Activated T-helper 2 cell treated with anti-CD3 and anti-CD28 coated beads, Interferon-gamma antibody, Interleukin-2, Interleukin-4, amounts not matched to agents 10 μg/mL and 5 μg/mL and 100 μg/mL, durations not matched to agents 14 hours and 24 hours and 36 hours (primary cell): ENCODE measurements around the gene GOLGA6L7. TPM values are rescaled to one million over a fixed set of nuclear protein-coding genes. Genes with fewer than 3 reads are reported as not detected.
"Not testable (repeated sequence)": the region's sequence is repeated elsewhere in the genome, so short reads cannot be mapped to it uniquely, and the experiment has no call there.

Experiments
- DNase-seq: peaks from one replicate; pipeline ENCODE4 v3.0.0; 2021; ENCODE audit warnings: low spot score
- H3K27ac Mint-ChIP-seq: one replicate; pipeline ENCODE4 v1.8.0; 2021; ENCODE audit warnings: mixed read lengths
- H3K27me3 Mint-ChIP-seq: one replicate; pipeline ENCODE4 v1.8.0; 2021; ENCODE audit warnings: low read depth, mixed read lengths
- H3K36me3 Mint-ChIP-seq: one replicate; pipeline ENCODE4 v1.8.0; 2021; ENCODE audit warnings: low read depth, mixed read lengths
- H3K4me1 Mint-ChIP-seq: one replicate; pipeline ENCODE4 v1.8.0; 2021; ENCODE audit warnings: low read depth, mixed read lengths
- H3K4me3 Mint-ChIP-seq: one replicate; pipeline ENCODE4 v1.8.0; 2021; ENCODE audit warnings: low read depth, mild to moderate bottlenecking, moderate library complexity, mixed read lengths
- H3K9me3 Mint-ChIP-seq: one replicate; pipeline ENCODE4 v1.8.0; 2021; ENCODE audit warnings: mixed read lengths
- intact Hi-C: fragments of 100-400 bp; cut with micrococcal nuclease; formaldehyde crosslinking; loops from one replicate; pipeline ENCODE4 v1.15.1; 2023
- total RNA-seq: library from RNA; stranded (reverse); gene quantifications from 2 replicates; pipeline ENCODE4 v1.2.3, GENCODE V29; 2022

GOLGA6L7 gene
- total RNA-seq, 1 donor from 2014 or later: not detected

GRCh38 chr15:28878209-28878608 is 29.8 kb upstream of the GOLGA6L7 start:
- no peak for DNase-seq
- Mint-ChIP-seq H3K36me3 (no peaks in the 10 kb centered on the region), H3K27me3 (peaks cover 6% of the 10 kb centered on the region), H3K4me1 (no peaks in the 10 kb centered on the region), H3K4me3 (no peak overlapping the region), H3K27ac (no peak overlapping the region), H3K9me3 (no peaks in the 10 kb centered on the region)
- intact Hi-C loops: no loop called here

DNA sequence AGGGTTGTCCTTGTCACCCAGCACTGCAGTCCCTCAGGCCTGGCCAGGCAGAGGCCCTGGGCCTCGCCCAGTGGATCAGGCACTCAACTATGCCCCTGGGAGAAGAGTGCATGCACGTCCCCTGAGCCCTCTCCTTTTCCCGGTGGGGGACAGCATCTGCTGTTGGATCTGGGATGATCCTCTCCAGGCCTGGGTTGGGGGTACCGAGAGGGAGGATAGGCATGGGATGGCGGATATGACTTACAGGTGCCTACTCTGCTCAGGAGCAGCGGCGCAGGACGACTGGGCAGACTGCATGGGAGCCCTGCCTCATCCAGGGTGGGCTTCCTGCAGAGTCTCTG is 28.4 kb upstream of the GOLGA6L7 start:
- no peak for DNase-seq
- H3K27me3 Mint-ChIP-seq: peaks cover 2% of the 10 kb centered on the region
- no peaks in the 10 kb centered on the region for H3K36me3 Mint-ChIP-seq
- intact Hi-C loops: no loop called here
- no peak overlapping the region for H3K4me3 Mint-ChIP-seq
- no peaks in the 10 kb centered on the region for H3K4me1 Mint-ChIP-seq
- H3K27ac Mint-ChIP-seq: no peak overlapping the region
- H3K9me3 Mint-ChIP-seq: no peaks in the 10 kb centered on the region

DNA sequence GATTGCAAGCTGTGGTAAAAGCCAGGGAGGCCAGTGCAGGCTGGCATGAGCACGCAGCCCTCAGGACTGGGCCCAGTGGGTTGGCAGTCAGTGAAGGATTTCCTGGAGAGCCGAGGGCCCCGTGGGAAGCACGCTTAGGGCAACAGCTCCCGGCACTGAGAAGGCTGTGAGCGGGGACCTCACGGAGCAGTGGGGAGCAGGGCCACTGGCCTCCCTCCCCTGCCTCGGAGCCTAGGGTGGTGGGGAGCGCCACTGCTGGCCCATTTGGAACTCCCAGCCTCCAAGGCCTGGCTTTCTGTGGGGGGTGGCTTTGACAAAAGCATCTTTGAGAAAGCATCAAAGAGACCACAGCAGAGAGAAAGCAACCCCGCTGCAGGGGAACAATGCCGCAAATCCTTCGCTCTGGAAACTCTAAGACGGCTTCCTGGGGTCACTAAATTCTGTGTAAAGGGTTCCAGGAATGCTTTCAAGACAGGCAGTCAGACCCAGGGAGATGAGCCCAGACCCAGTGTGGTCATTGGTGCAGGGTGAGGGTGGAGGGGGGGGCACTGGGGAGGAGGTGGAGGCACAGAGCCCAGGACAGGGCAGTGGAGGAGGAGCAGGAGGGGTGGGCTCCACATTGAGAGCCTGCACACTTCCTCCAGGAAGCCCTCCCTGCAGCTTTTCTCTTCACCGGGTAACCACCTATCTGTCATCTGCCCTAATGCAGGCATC is 27.8 kb upstream of the GOLGA6L7 start:
- DNase-seq: no peak
- Mint-ChIP-seq H3K27ac (no peak overlapping the region), H3K4me3 (no peak overlapping the region), H3K27me3 (peaks cover 2% of the 10 kb centered on the region), H3K36me3 (no peaks in the 10 kb centered on the region), H3K9me3 (no peaks in the 10 kb centered on the region), H3K4me1 (no peaks in the 10 kb centered on the region)
- intact Hi-C loops: no loop called here

DNA sequence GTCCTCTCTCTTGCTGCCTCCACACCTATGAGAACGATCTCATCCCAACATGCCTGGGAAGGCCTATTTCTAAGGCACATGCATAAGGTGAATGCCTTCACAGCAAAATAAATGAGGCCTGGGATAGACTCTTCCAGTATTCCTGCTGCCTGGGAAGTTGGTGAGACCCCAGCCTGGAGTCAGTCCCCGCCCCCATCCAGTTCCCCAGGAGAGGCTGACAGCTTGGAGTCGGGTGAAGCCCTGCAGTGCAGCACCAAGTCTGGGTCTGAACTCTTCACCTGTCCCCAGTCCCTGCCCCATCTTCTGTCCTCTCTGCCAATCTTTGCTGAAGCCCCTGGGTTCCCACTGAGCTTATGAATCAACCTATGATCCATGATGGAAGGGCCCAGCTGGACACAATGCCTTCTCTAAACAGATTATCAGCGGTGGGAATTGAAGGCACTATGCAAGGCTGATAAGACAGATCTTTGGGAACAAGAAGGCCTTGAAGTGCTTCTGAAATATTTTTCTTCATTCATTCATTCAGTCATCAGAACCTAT is 27.1 kb upstream of the GOLGA6L7 start:
- H3K27me3 Mint-ChIP-seq: peaks cover 2% of the 10 kb centered on the region
- DNase-seq: no peak
- H3K4me3 Mint-ChIP-seq: no peak overlapping the region
- intact Hi-C loops: no loop called here
- H3K27ac Mint-ChIP-seq: no peak overlapping the region
- H3K36me3 Mint-ChIP-seq: no peaks in the 10 kb centered on the region
- no peaks in the 10 kb centered on the region for H3K4me1 Mint-ChIP-seq
- H3K9me3 Mint-ChIP-seq: no peaks in the 10 kb centered on the region

DNA sequence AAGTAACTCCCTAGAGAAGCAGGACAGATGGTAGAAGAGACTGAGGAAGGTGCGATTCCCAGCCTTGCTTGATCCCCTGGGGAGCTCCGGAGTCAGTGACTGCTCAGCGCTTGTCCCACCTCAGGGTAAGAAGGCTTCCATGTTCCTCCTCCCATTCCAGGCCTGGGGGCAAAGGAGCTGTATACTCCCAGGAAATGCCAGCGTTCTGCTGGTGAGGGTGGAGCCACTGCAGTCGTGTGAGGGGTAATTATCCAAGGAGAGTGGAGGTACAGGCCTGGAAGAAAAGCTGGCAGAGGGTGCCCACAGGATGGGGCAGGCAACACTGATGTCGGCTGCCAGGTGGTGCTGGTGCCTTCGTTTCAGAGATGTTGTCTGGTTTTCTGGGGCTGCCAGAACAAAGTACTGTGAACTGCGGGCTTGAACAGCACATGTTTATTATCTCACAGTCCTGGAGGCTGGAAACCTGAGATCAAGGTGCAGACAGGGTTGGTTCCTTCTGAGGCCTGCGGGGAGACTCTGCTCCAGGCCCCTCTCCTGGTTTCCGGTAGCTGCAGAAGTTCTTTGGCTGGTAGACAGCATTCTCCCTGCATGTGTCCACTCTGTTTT is 25.2 kb upstream of the GOLGA6L7 start:
- H3K4me3 Mint-ChIP-seq: no peak overlapping the region
- H3K9me3 Mint-ChIP-seq: no peaks in the 10 kb centered on the region
- no peak overlapping the region for H3K27ac Mint-ChIP-seq
- peaks cover 2% of the 10 kb centered on the region for H3K27me3 Mint-ChIP-seq
- DNase-seq: no peak
- no peaks in the 10 kb centered on the region for H3K4me1 Mint-ChIP-seq
- H3K36me3 Mint-ChIP-seq: no peaks in the 10 kb centered on the region
- intact Hi-C loops: no loop called here

DNA sequence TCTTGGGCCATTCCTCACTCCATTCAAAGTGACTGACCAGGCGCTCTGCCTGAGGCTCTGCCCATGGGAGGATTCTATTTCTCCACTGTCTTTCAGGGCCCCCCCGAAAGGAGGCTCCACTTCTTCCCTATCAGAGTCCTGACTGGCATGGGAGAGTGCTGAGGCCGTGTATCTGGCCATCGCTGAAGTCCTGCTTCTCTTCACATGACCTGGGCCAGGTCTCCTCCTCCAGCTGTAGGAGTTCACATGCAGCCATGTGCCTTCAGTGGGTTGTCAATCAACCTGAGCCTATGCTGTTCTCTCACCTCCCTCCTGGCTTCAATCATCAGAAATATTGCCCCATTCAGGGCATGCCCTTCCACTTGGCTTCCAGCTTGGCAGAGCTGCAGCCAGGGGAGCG is 24.6 kb upstream of the GOLGA6L7 start:
- Mint-ChIP-seq H3K27ac (no peak overlapping the region), H3K36me3 (no peaks in the 10 kb centered on the region), H3K27me3 (peaks cover 2% of the 10 kb centered on the region), H3K4me3 (no peak overlapping the region), H3K4me1 (no peaks in the 10 kb centered on the region), H3K9me3 (no peaks in the 10 kb centered on the region)
- intact Hi-C loops: no loop called here
- DNase-seq: no peak

DNA sequence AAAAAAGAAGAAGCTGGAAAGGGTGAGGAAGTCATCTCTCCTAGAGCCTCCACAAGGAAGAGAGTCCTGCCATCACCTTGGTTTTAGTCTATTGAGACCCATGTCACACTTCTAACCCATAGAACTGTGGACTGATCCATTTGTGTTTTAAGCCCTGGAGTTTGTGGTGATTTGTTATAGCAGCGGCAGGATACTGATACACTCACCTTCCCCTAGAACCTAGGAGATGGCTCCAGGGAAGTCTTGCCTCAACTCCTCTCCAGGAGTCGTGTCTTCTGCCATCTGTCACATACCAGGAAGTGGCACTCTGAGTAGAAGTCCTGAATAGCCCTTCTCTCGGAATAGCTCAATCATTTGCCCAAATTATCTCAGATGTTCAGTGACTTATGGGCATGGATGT is 22.7 kb upstream of the GOLGA6L7 start:
- no peaks in the 10 kb centered on the region for H3K36me3 Mint-ChIP-seq
- H3K4me3 Mint-ChIP-seq: no peak overlapping the region
- peaks cover 2% of the 10 kb centered on the region for H3K27me3 Mint-ChIP-seq
- no peaks in the 10 kb centered on the region for H3K9me3 Mint-ChIP-seq
- intact Hi-C loops: no loop called here
- no peak for DNase-seq
- H3K27ac Mint-ChIP-seq: no peak overlapping the region
- H3K4me1 Mint-ChIP-seq: no peaks in the 10 kb centered on the region

DNA sequence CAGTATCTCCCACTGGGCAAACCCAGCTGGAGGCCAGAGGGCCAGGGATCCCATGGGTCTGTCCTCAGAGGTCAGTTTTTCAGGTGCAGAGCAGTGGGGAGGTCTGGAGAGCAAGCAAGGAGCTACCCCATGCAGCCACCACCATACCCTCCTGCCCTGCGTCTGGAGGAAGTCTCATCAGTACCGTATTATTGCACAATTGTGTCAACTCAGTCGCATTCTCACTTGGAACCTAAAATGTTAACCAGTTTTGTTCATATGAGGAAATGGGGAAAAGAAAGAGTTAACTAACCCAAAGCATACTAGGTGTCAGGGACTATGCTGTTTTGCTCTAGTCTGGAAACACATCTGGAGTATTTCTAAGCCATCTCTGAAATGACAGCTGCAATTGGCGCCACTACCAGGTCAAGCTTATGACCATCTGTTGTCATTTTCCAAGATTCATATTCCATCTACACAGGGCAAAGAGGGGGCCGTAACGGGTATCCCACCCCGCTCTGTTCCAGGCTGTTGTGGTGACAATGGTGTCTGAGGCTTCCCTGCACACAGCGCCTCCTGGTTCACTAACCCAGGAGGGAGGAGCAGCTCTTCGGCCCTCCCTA is 20.4 kb upstream of the GOLGA6L7 start:
- H3K27me3 Mint-ChIP-seq: no peaks in the 10 kb centered on the region
- no peak overlapping the region for H3K27ac Mint-ChIP-seq
- no peaks in the 10 kb centered on the region for H3K36me3 Mint-ChIP-seq
- intact Hi-C loops: no loop called here
- DNase-seq: no peak
- H3K4me1 Mint-ChIP-seq: no peaks in the 10 kb centered on the region
- H3K4me3 Mint-ChIP-seq: no peak overlapping the region
- H3K9me3 Mint-ChIP-seq: no peaks in the 10 kb centered on the region

DNA sequence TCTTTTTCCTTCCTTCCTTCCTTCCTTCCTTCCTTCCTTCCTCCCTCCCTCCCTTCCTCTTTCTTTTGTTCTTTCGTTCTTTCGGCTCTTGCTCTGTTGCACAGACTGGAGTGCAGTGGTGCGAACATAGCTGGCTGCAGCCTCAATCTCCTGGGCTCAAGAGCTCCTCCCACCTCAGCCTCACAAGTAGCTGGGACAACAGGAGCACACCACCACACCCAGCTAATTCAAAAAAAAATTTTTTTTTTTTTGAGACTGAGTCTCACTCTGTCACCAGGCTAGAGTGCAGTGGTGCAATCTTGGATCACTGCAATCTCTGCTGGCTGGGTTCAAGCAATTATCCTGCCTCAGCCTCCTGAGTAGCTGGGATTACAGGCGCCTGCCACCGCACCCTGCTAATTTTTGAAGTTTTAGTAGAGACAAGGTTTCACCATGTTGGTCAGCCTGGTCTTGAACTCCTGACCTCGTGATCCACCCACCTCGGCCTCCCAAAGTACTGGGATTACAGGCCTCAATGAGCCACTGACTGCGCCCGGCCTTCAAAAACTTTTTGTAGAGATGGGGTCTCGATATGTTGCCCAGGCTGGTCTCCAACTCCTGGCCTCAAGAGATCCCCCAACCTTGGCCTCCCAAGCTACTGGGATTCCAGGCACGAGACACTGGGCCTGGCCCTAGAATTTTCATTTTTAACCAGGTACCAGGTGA is 13.3 kb upstream of the GOLGA6L7 start:
- H3K4me1 Mint-ChIP-seq, H3K9me3 Mint-ChIP-seq, intact Hi-C loops, H3K27me3 Mint-ChIP-seq, DNase-seq, H3K27ac Mint-ChIP-seq, H3K36me3 Mint-ChIP-seq, H3K4me3 Mint-ChIP-seq: not testable (repeated sequence)

- intact Hi-C loops: no loop called here
- Mint-ChIP-seq H3K4me3 (no peak overlapping the region), H3K27me3 (no peaks in the 10 kb centered on the region), H3K9me3 (no peaks in the 10 kb centered on the region), H3K4me1 (no peaks in the 10 kb centered on the region), H3K27ac (no peak overlapping the region), H3K36me3 (no peaks in the 10 kb centered on the region)
- DNase-seq: no peak
Observed at GRCh38 chr15:28861031-28861534, 12.6 kb upstream of the GOLGA6L7 start.

DNA sequence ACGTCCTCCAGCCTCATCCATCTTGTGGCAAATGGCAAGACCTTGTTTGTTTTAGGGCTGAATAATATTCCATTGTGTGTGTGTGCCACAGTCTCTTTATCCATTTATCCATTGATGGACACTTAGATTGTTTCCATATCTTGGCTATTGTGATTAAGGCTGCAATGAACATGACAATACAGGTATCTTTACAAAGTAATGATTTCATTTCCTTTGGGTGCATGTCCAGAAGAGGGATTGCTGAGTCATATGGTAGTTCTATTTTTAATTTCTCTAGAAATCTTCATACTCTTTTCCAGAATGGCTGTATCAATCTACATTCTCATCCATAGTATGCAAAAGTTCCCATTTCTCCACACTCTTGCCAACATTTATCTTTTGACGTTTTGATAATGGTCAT is 6.1 kb upstream of the GOLGA6L7 start:
- H3K27me3 Mint-ChIP-seq, H3K4me3 Mint-ChIP-seq, H3K27ac Mint-ChIP-seq, H3K9me3 Mint-ChIP-seq, DNase-seq, intact Hi-C loops, H3K36me3 Mint-ChIP-seq, H3K4me1 Mint-ChIP-seq: not testable (repeated sequence)

- H3K27ac Mint-ChIP-seq, intact Hi-C loops, H3K36me3 Mint-ChIP-seq, DNase-seq, H3K4me1 Mint-ChIP-seq, H3K9me3 Mint-ChIP-seq, H3K27me3 Mint-ChIP-seq, H3K4me3 Mint-ChIP-seq: not testable (repeated sequence)
Observed at GRCh38 chr15:28853654-28854053, 5.2 kb upstream of the GOLGA6L7 start.

DNA sequence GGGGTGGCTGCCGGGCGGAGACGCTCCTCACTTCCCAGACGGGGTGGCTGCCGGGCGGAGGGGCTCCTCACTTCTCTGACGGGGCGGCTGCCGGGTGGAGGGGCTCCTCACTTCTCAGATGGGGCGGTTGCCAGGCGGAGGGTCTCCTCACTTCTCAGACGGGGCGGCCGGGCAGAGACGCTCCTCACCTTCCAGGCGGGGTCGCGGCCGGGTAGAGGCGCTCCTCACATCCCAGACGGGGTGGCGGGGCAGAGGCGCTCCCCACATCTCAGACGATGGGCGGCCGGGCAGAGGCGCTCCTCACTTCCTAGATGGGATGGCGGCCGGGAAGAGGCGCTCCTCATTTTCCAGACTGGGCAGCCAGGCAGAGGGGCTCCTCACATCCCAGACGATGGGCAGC is 1.3 kb upstream of the GOLGA6L7 start:
- H3K36me3 Mint-ChIP-seq, H3K4me3 Mint-ChIP-seq, H3K27ac Mint-ChIP-seq, H3K27me3 Mint-ChIP-seq, DNase-seq, intact Hi-C loops, H3K9me3 Mint-ChIP-seq: not testable (repeated sequence)
- peaks cover 17% of the 10 kb centered on the region for H3K4me1 Mint-ChIP-seq
